ENCODE measurements around the gene SCYL3. TPM values are rescaled to one million over a fixed set of nuclear protein-coding genes. Genes with fewer than 3 reads are reported as not detected.

Gene SCYL3
- total RNA-seq, 1 experiment from 2014 or later: 7.6 TPM

DNA sequence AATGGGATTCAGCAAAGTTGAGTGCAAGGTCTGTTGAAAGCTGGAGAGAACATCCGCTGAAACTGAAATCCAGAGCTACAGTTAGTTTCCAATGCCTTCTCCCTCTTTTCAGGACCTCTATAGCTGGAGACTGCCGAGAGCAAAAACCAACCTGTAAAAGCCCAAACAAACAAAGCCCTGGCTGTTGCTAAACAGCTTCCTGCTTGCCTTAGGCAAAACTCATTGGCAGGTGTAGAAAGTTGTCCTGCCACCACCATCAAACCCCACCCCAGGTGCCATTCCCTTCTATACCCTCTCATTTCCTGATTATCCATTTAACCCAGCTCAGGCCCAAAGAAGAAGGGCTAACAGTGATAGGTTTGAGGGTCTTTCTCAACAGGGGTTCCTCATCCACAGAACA lies 24.7 kb downstream of the SCYL3 start:
- no peak overlapping the region for H3K4me3 ChIP-seq (replicated peaks in 1 of 2; ENCODE audit: low read depth in 1 of 2, low read length in 2 of 2)
- ChIA-PET RAD21 (ENCODE audit: low non-redundant PET in 1 of 2, low total read pairs in 2 of 2, uncharacterized antibody in 2 of 2, unreplicated experiment in 2 of 2) (no interaction called here), POLR2A (no interaction called here), CTCF (no interaction called here)
- no peak overlapping the region for H2AFZ ChIP-seq (ENCODE audit: low read depth, low read length, poor library complexity, severe bottlenecking)
- no peak for TF ChIP-seq YY1 (IDR thresholded peaks at IDR 0.05; ENCODE audit: extremely low read depth, insufficient replicate concordance, low read depth, low read length)
- TF ChIP-seq ZFX (IDR thresholded peaks at IDR 0.05): no peak
- no peak for TF ChIP-seq FOSL1 (IDR thresholded peaks at IDR 0.05; ENCODE audit: low read depth)
- TF ChIP-seq, protein P1, sequence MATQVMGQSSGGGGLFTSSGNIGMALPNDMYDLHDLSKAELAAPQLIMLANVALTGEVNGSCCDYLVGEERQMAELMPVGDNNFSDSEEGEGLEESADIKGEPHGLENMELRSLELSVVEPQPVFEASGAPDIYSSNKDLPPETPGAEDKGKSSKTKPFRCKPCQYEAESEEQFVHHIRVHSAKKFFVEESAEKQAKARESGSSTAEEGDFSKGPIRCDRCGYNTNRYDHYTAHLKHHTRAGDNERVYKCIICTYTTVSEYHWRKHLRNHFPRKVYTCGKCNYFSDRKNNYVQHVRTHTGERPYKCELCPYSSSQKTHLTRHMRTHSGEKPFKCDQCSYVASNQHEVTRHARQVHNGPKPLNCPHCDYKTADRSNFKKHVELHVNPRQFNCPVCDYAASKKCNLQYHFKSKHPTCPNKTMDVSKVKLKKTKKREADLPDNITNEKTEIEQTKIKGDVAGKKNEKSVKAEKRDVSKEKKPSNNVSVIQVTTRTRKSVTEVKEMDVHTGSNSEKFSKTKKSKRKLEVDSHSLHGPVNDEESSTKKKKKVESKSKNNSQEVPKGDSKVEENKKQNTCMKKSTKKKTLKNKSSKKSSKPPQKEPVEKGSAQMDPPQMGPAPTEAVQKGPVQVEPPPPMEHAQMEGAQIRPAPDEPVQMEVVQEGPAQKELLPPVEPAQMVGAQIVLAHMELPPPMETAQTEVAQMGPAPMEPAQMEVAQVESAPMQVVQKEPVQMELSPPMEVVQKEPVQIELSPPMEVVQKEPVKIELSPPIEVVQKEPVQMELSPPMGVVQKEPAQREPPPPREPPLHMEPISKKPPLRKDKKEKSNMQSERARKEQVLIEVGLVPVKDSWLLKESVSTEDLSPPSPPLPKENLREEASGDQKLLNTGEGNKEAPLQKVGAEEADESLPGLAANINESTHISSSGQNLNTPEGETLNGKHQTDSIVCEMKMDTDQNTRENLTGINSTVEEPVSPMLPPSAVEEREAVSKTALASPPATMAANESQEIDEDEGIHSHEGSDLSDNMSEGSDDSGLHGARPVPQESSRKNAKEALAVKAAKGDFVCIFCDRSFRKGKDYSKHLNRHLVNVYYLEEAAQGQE (IDR thresholded peaks at IDR 0.05; ENCODE audit: low read depth): no peak
- no peak for TF ChIP-seq SRF (IDR thresholded peaks at IDR 0.05; ENCODE audit: low read depth)
- no peak for TF ChIP-seq CBX3 (IDR thresholded peaks at IDR 0.05; ENCODE audit: low read depth)
- TF ChIP-seq CEBPB (IDR thresholded peaks at IDR 0.05; ENCODE audit: low read depth): no peak
- no peak for TF ChIP-seq ZBTB33 (IDR thresholded peaks at IDR 0.05; ENCODE audit: extremely low read depth, insufficient replicate concordance, low read length)
- no peak for TF ChIP-seq JUND (IDR thresholded peaks at IDR 0.05)
- TF ChIP-seq, protein P2, sequence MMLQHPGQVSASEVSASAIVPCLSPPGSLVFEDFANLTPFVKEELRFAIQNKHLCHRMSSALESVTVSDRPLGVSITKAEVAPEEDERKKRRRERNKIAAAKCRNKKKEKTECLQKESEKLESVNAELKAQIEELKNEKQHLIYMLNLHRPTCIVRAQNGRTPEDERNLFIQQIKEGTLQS (IDR thresholded peaks at IDR 0.05): no peak
- TF ChIP-seq EZH2phosphoT487 (IDR thresholded peaks at IDR 0.05; ENCODE audit: borderline replicate concordance): no peak
- TF ChIP-seq POLR2AphosphoS5 (IDR thresholded peaks at IDR 0.05; ENCODE audit: low read depth, low read length): no peak
- TF ChIP-seq, protein P3, sequence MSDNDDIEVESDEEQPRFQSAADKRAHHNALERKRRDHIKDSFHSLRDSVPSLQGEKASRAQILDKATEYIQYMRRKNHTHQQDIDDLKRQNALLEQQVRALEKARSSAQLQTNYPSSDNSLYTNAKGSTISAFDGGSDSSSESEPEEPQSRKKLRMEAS (IDR thresholded peaks at IDR 0.05): no peak
- no peak for TF ChIP-seq POLR2A (IDR thresholded peaks at IDR 0.05; ENCODE audit: borderline replicate concordance, extremely low read depth, insufficient read depth, insufficient read length)
- no peak for TF ChIP-seq EZH2 (IDR thresholded peaks at IDR 0.05)
- BruUV-seq (replicated peaks): no TSS peak
- intact Hi-C loops (cut with micrococcal nuclease): no loop called here
- no peaks in the 10 kb centered on the region for H3K27me3 ChIP-seq (ENCODE audit: insufficient read depth, low read length)
- DNase-seq (ENCODE audit: low read depth, low spot score) (no peak), ATAC-seq (no peak)
- H3K9me2 ChIP-seq (ENCODE audit: insufficient read depth): no peaks in the 10 kb centered on the region
- no peak overlapping the region for H3K27ac ChIP-seq (ENCODE audit: low read depth, low read length)
- H3K4me2 ChIP-seq (ENCODE audit: low read length): no peak overlapping the region
- H3K36me3 ChIP-seq (ENCODE audit: control insufficient read depth in 1 of 2, insufficient read depth in 2 of 2, low read length in 2 of 2): peaks cover 32 to 47% of the 10 kb centered on the region in 2 experiments; a peak in 2 of 4 replicates
- H3K9me3 ChIP-seq (ENCODE audit: control insufficient read depth in 1 of 2, insufficient read depth in 1 of 2, low read depth in 1 of 2, low read length in 2 of 2): no peaks in the 10 kb centered on the region
- H4K20me1 ChIP-seq (ENCODE audit: insufficient read depth): no peaks in the 10 kb centered on the region
- no peaks in the 10 kb centered on the region; a peak in 1 of 4 replicates for H3K4me1 ChIP-seq (ENCODE audit: control insufficient read depth in 1 of 2, insufficient read depth in 2 of 2, low read length in 2 of 2)
- no peak overlapping the region for H3K9ac ChIP-seq (ENCODE audit: low read length)
- no peaks in the 10 kb centered on the region for H3K79me2 ChIP-seq (ENCODE audit: insufficient read depth, low read length)
